Measurements from ENCODE around the gene FAM53B.
"Not testable (repeated sequence)": the region's sequence is repeated elsewhere in the genome, so short reads cannot be mapped to it uniquely, and the experiment has no call there.

Gene FAM53B

DNA sequence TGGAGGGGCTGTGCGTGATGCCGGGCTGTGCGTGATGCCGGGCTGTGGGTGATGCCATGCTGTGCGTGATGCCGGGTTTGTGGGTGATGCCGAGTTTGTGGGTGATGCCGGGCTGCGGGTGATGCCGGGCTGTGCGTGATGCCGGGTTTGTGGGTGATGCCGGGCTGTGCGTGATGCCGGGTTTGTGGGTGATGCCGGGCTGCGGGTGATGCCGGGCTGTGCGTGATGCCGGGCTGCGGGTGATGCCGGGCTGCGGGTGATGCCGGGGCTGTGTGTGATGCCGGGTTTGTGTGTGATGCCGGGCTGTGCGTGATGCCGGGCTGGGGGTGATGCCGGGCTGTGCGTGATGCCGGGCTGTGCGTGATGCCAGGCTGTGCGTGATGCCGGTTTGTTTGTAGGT, 128.9 kb downstream of the FAM53B start:
- H3K36me3 ChIP-seq, result no peaks in the 10 kb centered on the region; the same call in 1 of the 2 replicates
- no peaks in the 10 kb centered on the region for H3K27me3 ChIP-seq (ENCODE audit: insufficient read depth, low read depth, severe bottlenecking)
- TF ChIP-seq, protein P1, sequence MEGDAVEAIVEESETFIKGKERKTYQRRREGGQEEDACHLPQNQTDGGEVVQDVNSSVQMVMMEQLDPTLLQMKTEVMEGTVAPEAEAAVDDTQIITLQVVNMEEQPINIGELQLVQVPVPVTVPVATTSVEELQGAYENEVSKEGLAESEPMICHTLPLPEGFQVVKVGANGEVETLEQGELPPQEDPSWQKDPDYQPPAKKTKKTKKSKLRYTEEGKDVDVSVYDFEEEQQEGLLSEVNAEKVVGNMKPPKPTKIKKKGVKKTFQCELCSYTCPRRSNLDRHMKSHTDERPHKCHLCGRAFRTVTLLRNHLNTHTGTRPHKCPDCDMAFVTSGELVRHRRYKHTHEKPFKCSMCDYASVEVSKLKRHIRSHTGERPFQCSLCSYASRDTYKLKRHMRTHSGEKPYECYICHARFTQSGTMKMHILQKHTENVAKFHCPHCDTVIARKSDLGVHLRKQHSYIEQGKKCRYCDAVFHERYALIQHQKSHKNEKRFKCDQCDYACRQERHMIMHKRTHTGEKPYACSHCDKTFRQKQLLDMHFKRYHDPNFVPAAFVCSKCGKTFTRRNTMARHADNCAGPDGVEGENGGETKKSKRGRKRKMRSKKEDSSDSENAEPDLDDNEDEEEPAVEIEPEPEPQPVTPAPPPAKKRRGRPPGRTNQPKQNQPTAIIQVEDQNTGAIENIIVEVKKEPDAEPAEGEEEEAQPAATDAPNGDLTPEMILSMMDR (IDR thresholded peaks at IDR 0.05; ENCODE audit: low read depth, low read length), result no peak
- no peak overlapping the region for H3K27ac ChIP-seq
- DNase-seq, result no peak
- no peak overlapping the region for H3K4me3 ChIP-seq (ENCODE audit: low read depth, low read length)
- no peaks in the 10 kb centered on the region for H3K9me3 ChIP-seq (ENCODE audit: severe bottlenecking)

DNA sequence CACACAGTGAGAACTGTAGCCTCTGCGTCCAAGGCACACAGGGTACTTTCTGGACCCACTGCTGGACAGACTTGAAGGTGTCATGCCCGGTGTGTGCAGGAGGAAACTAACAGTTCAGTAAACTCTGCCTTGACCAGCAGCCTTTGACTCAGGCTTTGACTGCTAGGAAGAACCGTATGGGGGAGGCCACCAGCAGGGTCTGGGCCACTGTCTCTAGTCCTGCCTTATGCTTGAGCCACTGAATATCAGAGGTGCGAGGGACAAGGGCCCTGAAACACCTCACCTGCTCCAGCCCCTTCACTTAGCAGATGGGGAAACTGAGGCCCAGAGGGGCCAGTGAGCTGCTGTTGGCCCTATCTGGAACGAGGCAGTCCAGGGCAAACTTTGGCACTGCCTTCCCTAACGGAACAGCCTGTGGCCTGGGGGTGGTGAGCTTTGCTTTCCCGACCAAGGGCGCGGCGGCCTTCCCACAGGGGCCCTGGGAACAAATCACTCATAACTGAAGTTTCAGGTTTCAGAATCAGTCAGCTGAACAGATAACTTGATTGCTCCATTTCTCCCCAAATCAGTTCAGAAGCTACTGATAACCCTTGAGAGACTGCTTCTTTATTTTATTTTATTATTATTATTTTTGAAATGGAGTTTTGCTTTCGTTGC, 130.0 kb downstream of the FAM53B start:
- no peaks in the 10 kb centered on the region for H3K27me3 ChIP-seq (ENCODE audit: insufficient read depth, low read depth, severe bottlenecking)
- no peak for DNase-seq
- no peaks in the 10 kb centered on the region; the same call in 1 of the 2 replicates for H3K36me3 ChIP-seq
- TF ChIP-seq, protein P1 (IDR thresholded peaks at IDR 0.05; ENCODE audit: low read depth, low read length), result no peak
- H3K27ac ChIP-seq, result no peak overlapping the region
- no peak overlapping the region for H3K4me3 ChIP-seq (ENCODE audit: low read depth, low read length)
- no peaks in the 10 kb centered on the region for H3K9me3 ChIP-seq (ENCODE audit: severe bottlenecking)

DNA sequence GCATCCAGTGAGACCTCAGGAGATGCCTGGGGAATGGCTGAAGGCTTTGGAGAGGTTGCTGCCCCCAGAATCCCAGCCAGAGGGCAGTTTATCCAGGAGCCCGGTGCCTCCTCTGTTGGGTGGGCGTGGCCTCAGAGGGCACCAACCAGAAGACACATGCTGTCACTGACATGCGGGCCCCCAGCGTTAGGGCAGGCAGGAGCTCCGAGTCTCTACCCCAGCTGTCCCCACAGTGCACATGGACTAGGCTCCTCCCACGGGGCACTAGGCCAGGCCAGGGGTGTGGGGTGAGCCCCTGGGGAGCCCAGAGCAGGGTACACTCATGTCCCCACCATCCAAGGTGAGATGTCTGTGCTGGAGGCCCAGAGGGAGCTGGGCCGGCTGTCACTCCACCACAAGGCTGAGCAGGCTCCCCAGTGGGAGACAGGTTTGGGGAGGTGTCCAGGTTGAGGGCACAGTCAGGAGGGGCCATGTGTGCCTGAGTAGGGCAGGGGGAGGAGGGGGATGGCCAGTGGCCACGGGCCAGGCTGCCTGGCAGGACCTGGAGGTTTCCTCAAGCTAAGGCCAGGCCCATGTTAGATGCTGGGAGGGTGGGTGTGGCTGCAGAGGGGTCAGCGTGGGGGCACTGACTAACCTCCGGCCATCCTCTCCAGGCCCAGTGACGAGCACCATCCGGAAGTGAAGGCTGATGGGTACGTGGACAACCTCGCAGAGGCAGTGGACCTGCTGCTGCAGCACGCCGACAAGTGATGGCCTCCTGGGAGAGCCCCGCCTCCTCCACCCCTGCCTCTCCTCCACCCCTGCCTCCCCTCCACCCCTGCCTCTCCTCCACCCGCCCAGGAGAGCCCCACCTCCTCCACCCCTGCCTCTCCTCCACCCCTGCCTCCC, 131.3 kb downstream of the FAM53B start:
- TF ChIP-seq, protein P1 (IDR thresholded peaks at IDR 0.05; ENCODE audit: low read depth, low read length), result peak; percentile 7; the same call in 1 of the 2 replicates
- DNase-seq, result peak; percentile 71
- no peak overlapping the region for H3K27ac ChIP-seq
- no peaks in the 10 kb centered on the region for H3K9me3 ChIP-seq (ENCODE audit: severe bottlenecking)
- H3K36me3 ChIP-seq, result no peaks in the 10 kb centered on the region
- H3K27me3 ChIP-seq (ENCODE audit: insufficient read depth, low read depth, severe bottlenecking), result no peaks in the 10 kb centered on the region
- no peak overlapping the region for H3K4me3 ChIP-seq (ENCODE audit: low read depth, low read length)

DNA sequence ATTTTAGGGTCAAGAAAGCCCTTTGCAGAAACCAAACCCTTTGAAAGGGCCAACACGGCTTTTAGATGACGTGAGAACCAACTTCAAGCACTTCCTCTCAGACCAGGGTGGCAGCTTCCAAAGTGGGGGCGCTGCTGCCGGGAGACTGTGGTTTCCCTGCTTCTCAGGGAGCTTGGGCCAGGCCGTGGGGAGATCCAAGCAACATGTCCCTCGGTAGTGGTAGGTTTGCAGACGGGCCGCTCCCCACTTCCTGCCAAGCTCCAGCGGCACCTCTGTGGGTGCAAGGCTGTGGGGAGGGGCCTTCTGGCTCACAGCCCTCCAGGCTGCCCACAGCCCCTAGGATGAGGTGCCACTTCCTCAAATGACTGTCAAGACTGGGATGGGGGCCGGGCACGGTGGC, 132.4 kb downstream of the FAM53B start:
- TF ChIP-seq, protein P1 (IDR thresholded peaks at IDR 0.05; ENCODE audit: low read depth, low read length), result no peak
- Histone ChIP-seq H3K27ac (no peak overlapping the region), H3K4me3 (ENCODE audit: low read depth, low read length) (no peak overlapping the region), H3K36me3 (no peaks in the 10 kb centered on the region), H3K27me3 (ENCODE audit: insufficient read depth, low read depth, severe bottlenecking) (no peaks in the 10 kb centered on the region), H3K9me3 (ENCODE audit: severe bottlenecking) (no peaks in the 10 kb centered on the region)
- no peak for DNase-seq

DNA sequence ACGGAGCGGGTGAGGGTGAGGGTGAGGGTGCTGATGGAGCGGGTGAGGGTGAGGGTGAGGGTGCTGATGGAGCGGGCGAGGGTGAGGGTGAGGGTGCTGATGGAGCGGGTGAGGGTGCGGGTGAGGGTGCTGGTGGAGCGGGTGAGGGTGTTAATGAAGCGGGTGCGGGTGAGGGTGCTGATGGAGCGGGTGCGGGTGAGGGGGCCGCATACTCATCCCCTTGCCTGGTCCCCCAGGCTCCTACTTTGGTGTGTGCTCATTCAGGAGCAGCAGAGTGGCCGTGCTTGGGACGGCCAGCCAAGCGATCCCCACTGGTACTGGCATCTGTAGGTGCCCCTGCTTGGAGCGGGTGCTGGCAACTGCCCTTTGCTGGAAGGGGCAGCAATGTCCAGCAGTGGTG, 133.3 kb downstream of the FAM53B start:
- not testable (repeated sequence) for H3K36me3 ChIP-seq; H3K9me3 ChIP-seq (ENCODE audit: severe bottlenecking); DNase-seq; H3K27me3 ChIP-seq (ENCODE audit: insufficient read depth, low read depth, severe bottlenecking); H3K4me3 ChIP-seq (ENCODE audit: low read depth, low read length); H3K27ac ChIP-seq

DNA sequence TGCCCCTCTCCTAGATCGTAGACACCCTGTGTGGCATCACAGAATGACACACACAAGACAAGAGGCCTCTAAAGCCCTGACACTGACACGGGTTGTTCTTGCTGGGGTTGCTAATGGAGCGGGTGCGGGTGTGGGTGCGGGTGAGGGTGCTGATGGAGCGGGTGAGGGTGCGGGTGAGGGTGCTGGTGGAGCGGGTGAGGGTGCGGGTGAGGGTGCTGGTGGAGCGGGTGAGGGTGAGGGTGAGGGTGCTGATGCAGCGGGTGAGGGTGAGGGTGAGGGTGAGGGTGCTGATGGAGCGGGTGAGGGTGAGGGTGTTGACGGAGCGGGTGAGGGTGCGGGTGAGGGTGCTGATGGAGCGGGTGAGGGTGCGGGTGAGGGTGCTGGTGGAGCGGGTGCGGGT, 134.0 kb downstream of the FAM53B start:
- H3K9me3 ChIP-seq (ENCODE audit: severe bottlenecking); H3K36me3 ChIP-seq: not testable (repeated sequence)

More for the DNA sequence above, 134.0 kb downstream of the FAM53B start:
- H3K27ac ChIP-seq; H3K4me3 ChIP-seq (ENCODE audit: low read depth, low read length); H3K27me3 ChIP-seq (ENCODE audit: insufficient read depth, low read depth, severe bottlenecking): not testable (repeated sequence)
- peak; percentile 23 for DNase-seq

Data from WERI-Rb-1 (cell line).